PC-9 (cell line): ENCODE measurements around the gene TTC39C.

Experiments used
- EZH2 ChIP-seq: fragments of 200-600 bp; sonication (generic); IDR thresholded peaks from 2 replicates; pipeline ENCODE4 v1.8.0; 2017; ENCODE audit warnings: antibody characterized with exemption, low read depth
- TF ChIP-seq, protein P1 (sequence below): fragments of 200-600 bp; sonication (generic); conservative IDR thresholded peaks from 2 replicates; pipeline ENCODE4 v1.6.1; 2017; ENCODE audit warnings: mixed run types, antibody characterized with exemption, mild to moderate bottlenecking, moderate library complexity

DNA sequence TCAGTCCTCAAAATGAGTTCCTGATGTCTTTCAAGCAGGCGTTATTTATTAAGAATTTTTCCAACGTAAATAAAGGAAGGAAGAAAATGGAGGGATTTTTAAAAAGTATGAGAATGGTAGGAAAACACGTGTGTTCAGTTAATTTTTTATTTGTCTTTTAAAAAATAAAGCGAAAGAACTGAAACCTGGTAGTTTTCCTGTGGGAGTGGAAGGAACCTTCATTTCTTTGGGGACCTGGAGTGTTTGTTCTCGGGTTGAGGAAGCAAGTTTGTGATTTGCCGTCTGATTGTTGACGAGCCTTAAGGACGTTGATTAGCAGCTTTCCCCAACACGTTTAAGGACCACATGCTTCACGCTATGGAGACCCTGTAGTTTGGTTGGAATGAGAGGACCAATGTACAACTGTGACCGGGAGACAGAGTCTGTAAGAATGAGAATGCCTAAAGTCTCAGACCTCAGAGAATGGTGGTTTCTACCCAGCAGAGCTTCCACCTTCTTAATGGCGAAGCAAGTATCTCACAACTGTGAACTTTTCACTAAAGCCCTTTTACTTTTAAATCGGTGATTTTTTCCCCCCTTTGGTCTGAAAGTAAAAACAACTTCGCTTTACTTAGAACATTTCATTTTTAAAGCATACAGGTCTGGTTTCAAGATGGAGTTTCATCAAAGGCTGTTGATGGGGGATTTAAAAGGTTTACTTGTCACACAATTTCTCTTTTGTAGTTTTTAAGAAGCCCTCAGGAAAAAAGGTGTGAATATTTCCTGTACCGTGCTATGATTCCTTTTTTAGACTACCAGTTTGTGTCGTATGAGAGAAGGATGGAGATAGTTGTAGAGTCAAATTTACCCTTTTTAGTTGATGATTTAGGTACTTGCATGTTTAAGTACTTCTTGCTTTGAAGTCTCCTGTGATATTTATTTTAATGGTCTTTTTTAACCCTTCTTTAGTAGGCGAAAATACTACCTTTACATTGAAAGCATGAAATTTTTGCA, 1.4 kb downstream of the TTC39C start:
- TF ChIP-seq, protein P1, sequence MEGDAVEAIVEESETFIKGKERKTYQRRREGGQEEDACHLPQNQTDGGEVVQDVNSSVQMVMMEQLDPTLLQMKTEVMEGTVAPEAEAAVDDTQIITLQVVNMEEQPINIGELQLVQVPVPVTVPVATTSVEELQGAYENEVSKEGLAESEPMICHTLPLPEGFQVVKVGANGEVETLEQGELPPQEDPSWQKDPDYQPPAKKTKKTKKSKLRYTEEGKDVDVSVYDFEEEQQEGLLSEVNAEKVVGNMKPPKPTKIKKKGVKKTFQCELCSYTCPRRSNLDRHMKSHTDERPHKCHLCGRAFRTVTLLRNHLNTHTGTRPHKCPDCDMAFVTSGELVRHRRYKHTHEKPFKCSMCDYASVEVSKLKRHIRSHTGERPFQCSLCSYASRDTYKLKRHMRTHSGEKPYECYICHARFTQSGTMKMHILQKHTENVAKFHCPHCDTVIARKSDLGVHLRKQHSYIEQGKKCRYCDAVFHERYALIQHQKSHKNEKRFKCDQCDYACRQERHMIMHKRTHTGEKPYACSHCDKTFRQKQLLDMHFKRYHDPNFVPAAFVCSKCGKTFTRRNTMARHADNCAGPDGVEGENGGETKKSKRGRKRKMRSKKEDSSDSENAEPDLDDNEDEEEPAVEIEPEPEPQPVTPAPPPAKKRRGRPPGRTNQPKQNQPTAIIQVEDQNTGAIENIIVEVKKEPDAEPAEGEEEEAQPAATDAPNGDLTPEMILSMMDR: no peak
- no peak for TF ChIP-seq EZH2
